ENCODE data around the gene ZSCAN25.
"Not testable (repeated sequence)": the region's sequence is repeated elsewhere in the genome, so short reads cannot be mapped to it uniquely, and the experiment has no call there.

Gene ZSCAN25

GRCh38 chr7:99617192-99617781 is 541 bp downstream of the ZSCAN25 start:
- no peak for DNase-seq (ENCODE audit: low read depth in 2 of 2, low spot score in 1 of 2)

GRCh38 chr7:99618726-99619125 is 2.0 kb downstream of the ZSCAN25 start:
- no peak for DNase-seq (ENCODE audit: low read depth in 2 of 2, low spot score in 1 of 2)

- DNase-seq (ENCODE audit: low read depth in 2 of 2, low spot score in 1 of 2) = no peak
These were observed 2.9 kb downstream of the ZSCAN25 start for GRCh38 chr7:99619571-99620130.

- DNase-seq (ENCODE audit: low read depth in 2 of 2, low spot score in 1 of 2) = no peak
These were observed 4.5 kb downstream of the ZSCAN25 start for GRCh38 chr7:99621271-99621670.

GRCh38 chr7:99622596-99622995 is 5.8 kb downstream of the ZSCAN25 start:
- DNase-seq (ENCODE audit: low read depth in 2 of 2, low spot score in 1 of 2) = no peak

GRCh38 chr7:99623091-99623693 is 6.4 kb downstream of the ZSCAN25 start:
- no peak for DNase-seq (ENCODE audit: low read depth in 2 of 2, low spot score in 1 of 2)

GRCh38 chr7:99623702-99624447 is 7.1 kb downstream of the ZSCAN25 start:
- no peak for DNase-seq (ENCODE audit: low read depth in 2 of 2, low spot score in 1 of 2)

GRCh38 chr7:99624484-99624883 is 7.7 kb downstream of the ZSCAN25 start:
- peak; percentile 34 to 39 for DNase-seq (ENCODE audit: low read depth in 2 of 2, low spot score in 1 of 2)

GRCh38 chr7:99625321-99625720 is 8.6 kb downstream of the ZSCAN25 start:
- DNase-seq (ENCODE audit: low read depth in 2 of 2, low spot score in 1 of 2) = no peak

GRCh38 chr7:99625961-99626360 is 9.2 kb downstream of the ZSCAN25 start:
- no peak for DNase-seq (ENCODE audit: low read depth in 2 of 2, low spot score in 1 of 2)

- no peak for DNase-seq (ENCODE audit: low read depth in 2 of 2, low spot score in 1 of 2)
These were observed 9.9 kb downstream of the ZSCAN25 start for GRCh38 chr7:99626661-99627060.

- no peak for DNase-seq (ENCODE audit: low read depth in 2 of 2, low spot score in 1 of 2)
These were observed 10.8 kb downstream of the ZSCAN25 start for GRCh38 chr7:99627513-99627912.

- DNase-seq (ENCODE audit: low read depth in 2 of 2, low spot score in 1 of 2) = no peak
These were observed 12.0 kb downstream of the ZSCAN25 start for GRCh38 chr7:99628471-99629465.

- no peak for DNase-seq (ENCODE audit: low read depth in 2 of 2, low spot score in 1 of 2)
These were observed 12.9 kb downstream of the ZSCAN25 start for GRCh38 chr7:99629643-99630042.

GRCh38 chr7:99631295-99632109 is 14.8 kb downstream of the ZSCAN25 start:
- no peak for DNase-seq (ENCODE audit: low read depth in 2 of 2, low spot score in 1 of 2)

GRCh38 chr7:99637414-99637813 is 20.7 kb downstream of the ZSCAN25 start:
- DNase-seq (ENCODE audit: low read depth in 2 of 2, low spot score in 1 of 2) = not testable (repeated sequence)

- no peak for DNase-seq (ENCODE audit: low read depth in 2 of 2, low spot score in 1 of 2)
These were observed 22.0 kb downstream of the ZSCAN25 start for GRCh38 chr7:99638731-99639130.

- no peak for DNase-seq (ENCODE audit: low read depth in 2 of 2, low spot score in 1 of 2)
These were observed 22.5 kb downstream of the ZSCAN25 start for GRCh38 chr7:99639267-99639666.

- DNase-seq (ENCODE audit: low read depth in 2 of 2, low spot score in 1 of 2) = no peak
These were observed 25.3 kb downstream of the ZSCAN25 start for GRCh38 chr7:99642027-99642426.

- no peak for DNase-seq (ENCODE audit: low read depth in 2 of 2, low spot score in 1 of 2)
These were observed 26.7 kb downstream of the ZSCAN25 start for GRCh38 chr7:99643464-99643863.
